Thyroid gland (tissue), 4 donors: Measurements from ENCODE around the gene ADAMTS14.

ENCODE experiments used
- CTCF ChIP-seq, 6 experiments: fragments of 200-600 bp in 3 of 6; fragments of 450-650 bp in 3 of 6; sonication (generic) in 3 of 6; IDR thresholded peaks; one replicate each; pipeline ENCODE4 v1.5.1; 2016 to 2019; ENCODE audit warnings: antibody characterized with exemption in 6 of 6, mild to moderate bottlenecking in 2 of 6, inconsistent platforms in 1 of 6, moderate library complexity in 1 of 6
- POLR2A ChIP-seq, 2 donors: fragments of 450-650 bp; IDR thresholded peaks; one replicate each; pipeline ENCODE4 v1.6.1; 2017; ENCODE audit warnings: antibody characterized with exemption in 2 of 2, mild to moderate bottlenecking in 2 of 2, moderate library complexity in 1 of 2

- no peak for TF ChIP-seq CTCF (IDR thresholded peaks at IDR 0.05)
- TF ChIP-seq POLR2A (IDR thresholded peaks at IDR 0.05) = no peak
Measured at GRCh38 chr10:70650104-70650503, 22.2 kb upstream of the ADAMTS14 start.
